ENCODE results near the gene ANO6. TPM values are rescaled to one million over a fixed set of nuclear protein-coding genes. Genes with fewer than 3 reads are reported as not detected.

The ANO6 gene
- polyA plus RNA-seq, 1 donor (not counting 4 experiments of a cell fraction or from before 2014, with no cell fraction given) = 64.3 TPM

- dilution Hi-C loops (cut with MboI; ENCODE audit: extremely low pct_ligation_motif_present, low sequenced_read_pairs) = no loop called here
- no peaks in the 10 kb centered on the region for H3K9me3 ChIP-seq (ENCODE audit: control insufficient read depth, low read depth, low read length)
- DNase-seq (ENCODE audit: low read depth, low spot score) (peak; percentile 99), FAIRE-seq (peak; percentile 99)
- peak overlapping the region; percentile 22 for H3K4me2 ChIP-seq (ENCODE audit: control insufficient read depth, extremely low read depth, insufficient read depth, low read depth, low read length)
- TF ChIP-seq CTCF (optimal IDR thresholded peaks at IDR 0.05 in 1 of 3, IDR thresholded peaks at IDR 0.05 in 1 of 3, conservative IDR thresholded peaks at IDR 0.05 in 1 of 3; ENCODE audit: extremely low read depth in 1 of 3, insufficient read depth in 2 of 3, low read length in 3 of 3) (no peak), EZH2 (IDR thresholded peaks at IDR 0.05; ENCODE audit: low read length) (no peak)
- no peaks in the 10 kb centered on the region for H4K20me1 ChIP-seq (ENCODE audit: control insufficient read depth, extremely low read depth, insufficient read depth, low read length)
- peaks cover 24 to 40% of the 10 kb centered on the region in 2 experiments for H3K36me3 ChIP-seq (ENCODE audit: control insufficient read depth in 2 of 2, extremely low read depth in 1 of 2, insufficient read depth in 2 of 2, low read length in 2 of 2)
- no peak overlapping the region for H2AFZ ChIP-seq (ENCODE audit: control insufficient read depth, low read length)
- no peak overlapping the region for H3K9ac ChIP-seq (ENCODE audit: control insufficient read depth, extremely low read depth, insufficient read depth, low read length)
- H3K27ac ChIP-seq (ENCODE audit: control insufficient read depth, insufficient read depth, low read length) = peak overlapping the region; percentile 10
- no peaks in the 10 kb centered on the region for H3K27me3 ChIP-seq (ENCODE audit: control insufficient read depth, extremely low read depth, insufficient read depth, low read length)
- H3K4me1 ChIP-seq (ENCODE audit: control insufficient read depth, extremely low read depth, insufficient read depth, low read length) = peaks cover 5% of the 10 kb centered on the region
- no peaks in the 10 kb centered on the region for H3K9me1 ChIP-seq (ENCODE audit: control insufficient read depth, extremely low read depth, insufficient read depth, low read length)
- H3K4me3 ChIP-seq (ENCODE audit: control insufficient read depth in 2 of 3, extremely low read depth in 1 of 3, insufficient read depth in 2 of 3, low read depth in 1 of 3, low read length in 3 of 3) = no peak overlapping the region
- H3K79me2 ChIP-seq (ENCODE audit: control insufficient read depth, insufficient read depth, low read length) = no peaks in the 10 kb centered on the region
Observed at GRCh38 chr12:45415393-45415817, 199.5 kb downstream of the ANO6 start.

GRCh38 chr12:45416126-45416525, 200.2 kb downstream of the ANO6 start:
- no peaks in the 10 kb centered on the region for H4K20me1 ChIP-seq (ENCODE audit: control insufficient read depth, extremely low read depth, insufficient read depth, low read length)
- peaks cover 22 to 44% of the 10 kb centered on the region in 2 experiments for H3K36me3 ChIP-seq (ENCODE audit: control insufficient read depth in 2 of 2, extremely low read depth in 1 of 2, insufficient read depth in 2 of 2, low read length in 2 of 2)
- dilution Hi-C loops (cut with MboI; ENCODE audit: extremely low pct_ligation_motif_present, low sequenced_read_pairs) = no loop called here
- H3K27me3 ChIP-seq (ENCODE audit: control insufficient read depth, extremely low read depth, insufficient read depth, low read length) = no peaks in the 10 kb centered on the region
- no peaks in the 10 kb centered on the region for H3K9me3 ChIP-seq (ENCODE audit: control insufficient read depth, low read depth, low read length)
- no peak overlapping the region for H3K27ac ChIP-seq (ENCODE audit: control insufficient read depth, insufficient read depth, low read length)
- peaks cover 5% of the 10 kb centered on the region for H3K4me1 ChIP-seq (ENCODE audit: control insufficient read depth, extremely low read depth, insufficient read depth, low read length)
- no peak overlapping the region for H3K4me3 ChIP-seq (ENCODE audit: control insufficient read depth in 2 of 3, extremely low read depth in 1 of 3, insufficient read depth in 2 of 3, low read depth in 1 of 3, low read length in 3 of 3)
- TF ChIP-seq CTCF (optimal IDR thresholded peaks at IDR 0.05 in 1 of 3, IDR thresholded peaks at IDR 0.05 in 1 of 3, conservative IDR thresholded peaks at IDR 0.05 in 1 of 3; ENCODE audit: extremely low read depth in 1 of 3, insufficient read depth in 2 of 3, low read length in 3 of 3) (no peak), EZH2 (IDR thresholded peaks at IDR 0.05; ENCODE audit: low read length) (no peak)
- no peak overlapping the region for H3K4me2 ChIP-seq (ENCODE audit: control insufficient read depth, extremely low read depth, insufficient read depth, low read depth, low read length)
- H2AFZ ChIP-seq (ENCODE audit: control insufficient read depth, low read length) = no peak overlapping the region
- no peaks in the 10 kb centered on the region for H3K79me2 ChIP-seq (ENCODE audit: control insufficient read depth, insufficient read depth, low read length)
- no peaks in the 10 kb centered on the region for H3K9me1 ChIP-seq (ENCODE audit: control insufficient read depth, extremely low read depth, insufficient read depth, low read length)
- DNase-seq (ENCODE audit: low read depth, low spot score) (no peak), FAIRE-seq (no peak)
- H3K9ac ChIP-seq (ENCODE audit: control insufficient read depth, extremely low read depth, insufficient read depth, low read length) = no peak overlapping the region

Data from keratinocyte (primary cell).